ENCODE results near the gene UEVLD. TPM values are rescaled to one million over a fixed set of nuclear protein-coding genes. Genes with fewer than 3 reads are reported as not detected.
A peak's percentile ranks its signal among the peaks of the same experiment; 100 is the strongest.

UEVLD gene
- total and polyA plus RNA-seq, 7 donors: 9.4 to 38.6 (median 14.1) TPM

DNA sequence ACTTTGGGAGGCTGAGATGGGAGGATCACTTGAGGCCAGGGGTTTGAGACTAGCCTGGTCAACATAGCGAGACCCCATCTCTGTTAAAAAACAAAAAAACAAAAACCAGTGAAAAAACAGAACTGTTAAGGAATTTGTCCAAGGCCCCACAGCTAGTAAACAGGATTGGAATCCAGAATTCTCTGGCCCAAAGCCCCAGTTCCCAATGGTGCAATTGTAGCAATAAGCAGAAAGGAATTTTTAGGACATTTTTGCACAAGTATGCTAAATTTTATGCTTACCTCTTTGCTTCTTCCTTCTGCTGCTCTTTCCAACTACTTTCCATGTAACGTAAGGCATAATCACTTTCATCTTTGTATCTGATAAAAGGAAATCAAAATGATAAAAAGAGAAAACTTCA, 22.7 kb upstream of the UEVLD start:
- H3K36me3 ChIP-seq (ENCODE audit: insufficient read depth in 1 of 2, low read depth in 1 of 2): peaks cover 13 to 92% of the 10 kb centered on the region in 2 donors

DNA sequence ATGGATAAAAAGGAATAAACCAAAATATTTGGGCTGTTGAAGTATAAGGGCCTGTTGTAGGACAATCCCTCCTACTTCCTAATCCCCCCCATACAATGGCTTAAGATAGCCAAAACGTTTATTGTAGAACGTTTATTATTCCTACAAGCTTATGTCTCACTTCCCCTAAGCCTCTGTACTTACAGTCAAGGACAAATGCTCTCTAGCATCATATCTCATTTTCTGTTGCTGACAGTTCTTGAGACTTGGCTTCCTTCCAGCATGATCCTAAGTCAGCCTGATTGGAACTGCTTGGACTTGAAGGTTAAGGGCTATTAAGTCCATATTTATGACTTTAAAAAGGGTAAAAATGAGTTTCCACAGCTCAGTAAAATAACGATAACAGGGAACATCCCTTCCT, 19.8 kb upstream of the UEVLD start:
- no peaks in the 10 kb centered on the region for H3K27me3 ChIP-seq (ENCODE audit: insufficient read depth in 3 of 3, low read length in 2 of 3)
- TF ChIP-seq, protein P1, sequence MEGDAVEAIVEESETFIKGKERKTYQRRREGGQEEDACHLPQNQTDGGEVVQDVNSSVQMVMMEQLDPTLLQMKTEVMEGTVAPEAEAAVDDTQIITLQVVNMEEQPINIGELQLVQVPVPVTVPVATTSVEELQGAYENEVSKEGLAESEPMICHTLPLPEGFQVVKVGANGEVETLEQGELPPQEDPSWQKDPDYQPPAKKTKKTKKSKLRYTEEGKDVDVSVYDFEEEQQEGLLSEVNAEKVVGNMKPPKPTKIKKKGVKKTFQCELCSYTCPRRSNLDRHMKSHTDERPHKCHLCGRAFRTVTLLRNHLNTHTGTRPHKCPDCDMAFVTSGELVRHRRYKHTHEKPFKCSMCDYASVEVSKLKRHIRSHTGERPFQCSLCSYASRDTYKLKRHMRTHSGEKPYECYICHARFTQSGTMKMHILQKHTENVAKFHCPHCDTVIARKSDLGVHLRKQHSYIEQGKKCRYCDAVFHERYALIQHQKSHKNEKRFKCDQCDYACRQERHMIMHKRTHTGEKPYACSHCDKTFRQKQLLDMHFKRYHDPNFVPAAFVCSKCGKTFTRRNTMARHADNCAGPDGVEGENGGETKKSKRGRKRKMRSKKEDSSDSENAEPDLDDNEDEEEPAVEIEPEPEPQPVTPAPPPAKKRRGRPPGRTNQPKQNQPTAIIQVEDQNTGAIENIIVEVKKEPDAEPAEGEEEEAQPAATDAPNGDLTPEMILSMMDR (IDR thresholded peaks at IDR 0.05): no peak
- DNase-seq (no peak), ATAC-seq (no peak)
- no peak overlapping the region for H3K4me3 ChIP-seq
- H3K9me3 ChIP-seq: no peaks in the 10 kb centered on the region
- no peak overlapping the region for H3K27ac ChIP-seq
- 57 to 65% (median 62%) methylated on average over 3 of the region's 3 CpGs for WGBS, 3 donors
- intact Hi-C loops (cut with DNase I): no loop called here
- no peaks in the 10 kb centered on the region for H3K4me1 ChIP-seq
- peaks cover 11 to 82% of the 10 kb centered on the region in 2 donors for H3K36me3 ChIP-seq (ENCODE audit: insufficient read depth in 1 of 2, low read depth in 1 of 2)

More for the DNA sequence above, 22.7 kb upstream of the UEVLD start:
- Histone ChIP-seq H3K9me3 (no peaks in the 10 kb centered on the region), H3K4me1 (no peaks in the 10 kb centered on the region), H3K27me3 (ENCODE audit: insufficient read depth in 3 of 3, low read length in 2 of 3) (no peaks in the 10 kb centered on the region), H3K27ac (no peak overlapping the region), H3K4me3 (no peak overlapping the region)
- intact Hi-C loops (cut with DNase I): no loop called here
- DNase-seq (no peak), ATAC-seq (no peak)
- WGBS, 3 donors: 91 to 98% (median 93%) methylated on average over 2 of the region's 2 CpGs
- TF ChIP-seq, protein P1 (IDR thresholded peaks at IDR 0.05): no peak

DNA sequence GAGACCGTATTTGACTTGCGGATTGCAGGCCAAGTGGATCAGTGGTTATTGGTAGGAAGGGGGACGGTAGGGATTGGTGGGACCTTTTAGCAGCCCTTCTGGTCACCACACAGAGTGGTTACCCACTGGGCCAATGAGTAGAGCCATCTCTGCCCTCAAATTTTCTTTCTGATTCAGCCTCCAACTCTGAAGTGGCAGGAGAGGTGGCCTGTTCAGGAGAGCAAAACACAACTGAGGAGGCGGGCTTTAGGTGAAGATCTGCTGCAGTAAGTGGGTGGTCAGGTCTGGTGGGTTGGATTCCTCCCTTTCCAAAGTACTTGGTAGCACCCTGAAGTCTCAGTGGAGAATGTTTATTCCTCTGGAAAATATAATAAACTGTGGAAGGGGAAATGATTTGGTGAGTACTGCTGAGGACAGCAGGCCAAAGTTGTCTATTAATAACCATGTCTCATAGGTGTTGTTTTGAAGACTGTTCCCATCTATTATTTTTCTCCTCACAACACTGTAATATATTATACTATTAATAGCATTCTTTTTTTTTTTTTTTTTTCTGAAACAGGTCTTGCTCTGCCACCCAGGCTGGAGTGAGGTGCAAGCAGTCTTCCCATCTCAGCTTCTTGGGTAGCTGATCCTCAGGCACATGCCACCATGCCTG, 12.5 kb upstream of the UEVLD start:
- intact Hi-C loops (cut with DNase I): no loop called here
- no peak overlapping the region for H3K4me3 ChIP-seq
- DNase-seq (no peak), ATAC-seq (peak; percentile 71 to 96 (median 88))
- peaks cover 0 to 22% of the 10 kb centered on the region in 2 donors for H3K36me3 ChIP-seq (ENCODE audit: insufficient read depth in 1 of 2, low read depth in 1 of 2)
- H3K27ac ChIP-seq: peak overlapping the region; percentile 66
- 94 to 96% (median 95%) methylated on average over 4 of the region's 4 CpGs for WGBS, 3 donors
- TF ChIP-seq, protein P1 (IDR thresholded peaks at IDR 0.05): no peak
- H3K27me3 ChIP-seq (ENCODE audit: insufficient read depth in 3 of 3, low read length in 2 of 3): no peaks in the 10 kb centered on the region
- H3K9me3 ChIP-seq: no peaks in the 10 kb centered on the region
- peaks cover 12% of the 10 kb centered on the region for H3K4me1 ChIP-seq

DNA sequence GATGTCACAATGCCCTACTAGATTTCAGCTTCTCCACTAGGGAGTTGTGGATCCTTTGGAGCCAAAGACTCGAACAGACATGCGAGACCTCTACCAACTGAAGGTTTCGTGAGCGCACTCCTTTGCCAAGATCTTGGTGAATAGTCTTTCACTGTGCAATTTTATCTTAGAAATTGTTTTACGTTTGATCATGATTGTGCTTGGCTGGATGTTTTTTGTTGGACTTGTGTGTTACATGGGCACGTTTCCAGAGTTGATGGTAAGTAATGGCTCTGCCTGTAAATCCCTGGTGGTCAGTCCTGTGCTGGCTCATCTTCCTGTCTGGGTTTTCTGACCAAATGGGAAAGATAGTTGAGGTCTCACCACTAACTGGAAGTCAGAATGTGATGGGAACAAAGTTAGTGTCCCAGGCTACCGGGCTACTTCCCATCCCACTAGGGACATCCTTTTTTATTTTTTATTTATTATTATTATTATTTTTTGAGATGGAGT, 11.3 kb upstream of the UEVLD start, which contains the start of gene MISFA:
Gene MISFA (plus strand): TSS at position 51 of the 492 bp plus-strand sequence. CDS start 140 bp downstream, at position 191.
- DNase-seq (no peak), ATAC-seq (no peak)
- peaks cover 0 to 15% of the 10 kb centered on the region in 2 donors for H3K36me3 ChIP-seq (ENCODE audit: insufficient read depth in 1 of 2, low read depth in 1 of 2)
- H3K4me3 ChIP-seq: no peak within 1 kb of the TSS
- no peaks in the 10 kb centered on the region for H3K9me3 ChIP-seq
- H3K27ac ChIP-seq: peak within 1 kb of the TSS; percentile 66
- intact Hi-C loops (cut with DNase I): no loop called here
- WGBS, 3 donors: 87 to 92% (median 88%) methylated on average over 7 of the region's 7 CpGs
- H3K27me3 ChIP-seq (ENCODE audit: insufficient read depth in 3 of 3, low read length in 2 of 3): no peaks in the 10 kb centered on the region
- peaks cover 12% of the 10 kb centered on the region for H3K4me1 ChIP-seq
- TF ChIP-seq, protein P1 (IDR thresholded peaks at IDR 0.05): no peak

Data from psoas muscle (tissue), 8 donors.